HCT116 (cell line): Measurements from ENCODE around the gene HIPK2.
A peak's percentile ranks its signal among the peaks of the same experiment; 100 is the strongest.

Experiments used
- EZH2 ChIP-seq: fragments of 200-600 bp; sonication (generic); IDR thresholded peaks from 2 replicates; pipeline ENCODE4 v1.6.1; 2017; ENCODE audit warnings: antibody characterized with exemption, mixed run types
- EZH2phosphoT487 ChIP-seq: fragments of 200-600 bp; IDR thresholded peaks from 2 replicates; pipeline ENCODE4 v1.6.1; 2018; ENCODE audit warnings: antibody characterized with exemption, borderline replicate concordance
- POLR2A ChIP-seq: IDR thresholded peaks from 2 replicates; pipeline ENCODE4 v1.7.0; 2011; ENCODE audit warnings: borderline replicate concordance; ENCODE audit not compliant: insufficient read depth, insufficient read length; ENCODE audit errors: extremely low read depth
- SIN3A ChIP-seq: IDR thresholded peaks from 2 replicates; pipeline ENCODE4 v1.6.1; 2012; ENCODE audit warnings: low read depth
- TF ChIP-seq, protein P1 (sequence below), 3 experiments: fragments of 200-600 bp in 1 of 3; sonication (generic) in 1 of 3; IDR thresholded peaks in 2 of 3; conservative IDR thresholded peaks in 1 of 3; 2 replicates each; pipeline ENCODE4 v1.5.1; 2012 to 2017; ENCODE audit warnings: low read depth in 2 of 3, low read length in 2 of 3, antibody characterized with exemption in 1 of 3, borderline replicate concordance in 1 of 3, control low read depth in 1 of 3, mild to moderate bottlenecking in 1 of 3, mixed read lengths in 1 of 3, mixed run types in 1 of 3, moderate library complexity in 1 of 3; ENCODE audit not compliant: insufficient read depth in 1 of 3

GRCh38 chr7:139753081-139753692 is 24.6 kb downstream of the HIPK2 start:
- TF ChIP-seq POLR2A = no peak
- TF ChIP-seq, protein P1, sequence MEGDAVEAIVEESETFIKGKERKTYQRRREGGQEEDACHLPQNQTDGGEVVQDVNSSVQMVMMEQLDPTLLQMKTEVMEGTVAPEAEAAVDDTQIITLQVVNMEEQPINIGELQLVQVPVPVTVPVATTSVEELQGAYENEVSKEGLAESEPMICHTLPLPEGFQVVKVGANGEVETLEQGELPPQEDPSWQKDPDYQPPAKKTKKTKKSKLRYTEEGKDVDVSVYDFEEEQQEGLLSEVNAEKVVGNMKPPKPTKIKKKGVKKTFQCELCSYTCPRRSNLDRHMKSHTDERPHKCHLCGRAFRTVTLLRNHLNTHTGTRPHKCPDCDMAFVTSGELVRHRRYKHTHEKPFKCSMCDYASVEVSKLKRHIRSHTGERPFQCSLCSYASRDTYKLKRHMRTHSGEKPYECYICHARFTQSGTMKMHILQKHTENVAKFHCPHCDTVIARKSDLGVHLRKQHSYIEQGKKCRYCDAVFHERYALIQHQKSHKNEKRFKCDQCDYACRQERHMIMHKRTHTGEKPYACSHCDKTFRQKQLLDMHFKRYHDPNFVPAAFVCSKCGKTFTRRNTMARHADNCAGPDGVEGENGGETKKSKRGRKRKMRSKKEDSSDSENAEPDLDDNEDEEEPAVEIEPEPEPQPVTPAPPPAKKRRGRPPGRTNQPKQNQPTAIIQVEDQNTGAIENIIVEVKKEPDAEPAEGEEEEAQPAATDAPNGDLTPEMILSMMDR (IDR thresholded peaks at IDR 0.05 in 2 of 3, conservative IDR thresholded peaks at IDR 0.05 in 1 of 3; ENCODE audit: borderline replicate concordance in 1 of 3, insufficient read depth in 1 of 3, low read depth in 2 of 3, low read length in 2 of 3) = peak in 2 of 3 experiments; percentile 39 to 50; a peak in 4 of 6 replicates
- TF ChIP-seq SIN3A = no peak
- no peak for TF ChIP-seq EZH2phosphoT487
- no peak for TF ChIP-seq EZH2
